ENCODE measurements around the gene OR2Z1. TPM values are rescaled to one million over a fixed set of nuclear protein-coding genes. Genes with fewer than 3 reads are reported as not detected.
"Not testable (repeated sequence)": the region's sequence is repeated elsewhere in the genome, so short reads cannot be mapped to it uniquely, and the experiment has no call there.

The OR2Z1 gene
- total RNA-seq, 3 donors from 2014 or later (not counting 1 experiment from before 2014, with no cell fraction given), result 0.43 TPM; not detected in 2

- DNase-seq (no peak), ATAC-seq (no peak)
- H3K4me3 Mint-ChIP-seq, result peak overlapping the region; percentile 49
- Histone ChIP-seq H3K4me1 (ENCODE audit: control insufficient read depth, insufficient read depth, low read length) (peaks cover 68% of the 10 kb centered on the region), H3K27me3 (ENCODE audit: control insufficient read depth, insufficient read depth, low read length) (no peaks in the 10 kb centered on the region), H3K4me3 (ENCODE audit: low read length) (no peak overlapping the region), H3K9me3 (ENCODE audit: control insufficient read depth, insufficient read depth, low read length) (no peaks in the 10 kb centered on the region), H3K36me3 (ENCODE audit: control insufficient read depth, insufficient read depth, low read length) (no peaks in the 10 kb centered on the region), H3K27ac (ENCODE audit: low read length) (no peak overlapping the region)
- no peaks in the 10 kb centered on the region for H3K36me3 Mint-ChIP-seq
- peaks cover 0 to 5% of the 10 kb centered on the region in 2 donors for H3K27me3 Mint-ChIP-seq (ENCODE audit: low read depth in 2 of 2)
- H3K4me1 Mint-ChIP-seq, result peaks cover 52 to 58% of the 10 kb centered on the region in 2 donors
- intact Hi-C loops (cut with micrococcal nuclease), result no loop called here
- WGBS (ENCODE audit: insufficient coverage), result 95% methylated on average over 2 of the region's 2 CpGs
- TF ChIP-seq CTCF (IDR thresholded peaks at IDR 0.05), result no peak
- H3K9me3 Mint-ChIP-seq, result no peaks in the 10 kb centered on the region
- H3K27ac Mint-ChIP-seq, result peak overlapping the region; percentile 32 to 33
Observed at GRCh38 chr19:8700956-8701355, 20.5 kb upstream of the OR2Z1 start.

GRCh38 chr19:8702350-8702749 is 19.1 kb upstream of the OR2Z1 start:
- 4% methylated on average over 3 of the region's 5 CpGs for WGBS (ENCODE audit: insufficient coverage)
- no peak for TF ChIP-seq CTCF (IDR thresholded peaks at IDR 0.05)
- H3K36me3 Mint-ChIP-seq, result no peaks in the 10 kb centered on the region
- H3K27ac Mint-ChIP-seq, result peak overlapping the region; percentile 32 to 75
- H3K4me1 Mint-ChIP-seq, result peaks cover 49 to 55% of the 10 kb centered on the region in 2 donors
- Histone ChIP-seq H3K27me3 (ENCODE audit: control insufficient read depth, insufficient read depth, low read length) (no peaks in the 10 kb centered on the region), H3K36me3 (ENCODE audit: control insufficient read depth, insufficient read depth, low read length) (no peaks in the 10 kb centered on the region), H3K27ac (ENCODE audit: low read length) (peak overlapping the region; percentile 45), H3K4me3 (ENCODE audit: low read length) (peak overlapping the region; percentile 19), H3K4me1 (ENCODE audit: control insufficient read depth, insufficient read depth, low read length) (peaks cover 68% of the 10 kb centered on the region), H3K9me3 (ENCODE audit: control insufficient read depth, insufficient read depth, low read length) (no peaks in the 10 kb centered on the region)
- peak overlapping the region; percentile 82 for H3K4me3 Mint-ChIP-seq
- H3K9me3 Mint-ChIP-seq, result no peaks in the 10 kb centered on the region
- peak; percentile 69 to 89 (median 80) for ATAC-seq
- peak in 1 of 2 donors; percentile 58 for DNase-seq
- intact Hi-C loops (cut with micrococcal nuclease), result no loop called here
- H3K27me3 Mint-ChIP-seq (ENCODE audit: low read depth in 2 of 2), result no peaks in the 10 kb centered on the region

GRCh38 chr19:8703223-8703622 is 18.2 kb upstream of the OR2Z1 start:
- Histone ChIP-seq H3K36me3 (ENCODE audit: control insufficient read depth, insufficient read depth, low read length) (no peaks in the 10 kb centered on the region), H3K27me3 (ENCODE audit: control insufficient read depth, insufficient read depth, low read length) (no peaks in the 10 kb centered on the region), H3K27ac (ENCODE audit: low read length) (no peak overlapping the region), H3K4me3 (ENCODE audit: low read length) (no peak overlapping the region), H3K4me1 (ENCODE audit: control insufficient read depth, insufficient read depth, low read length) (peaks cover 65% of the 10 kb centered on the region), H3K9me3 (ENCODE audit: control insufficient read depth, insufficient read depth, low read length) (no peaks in the 10 kb centered on the region)
- H3K36me3 Mint-ChIP-seq, result no peaks in the 10 kb centered on the region
- H3K4me3 Mint-ChIP-seq, result peak overlapping the region; percentile 82
- no peak for DNase-seq
- H3K27me3 Mint-ChIP-seq (ENCODE audit: low read depth in 2 of 2), result no peaks in the 10 kb centered on the region
- H3K27ac Mint-ChIP-seq, result peak overlapping the region; percentile 32 to 42
- 65% methylated on average over 6 of the region's 7 CpGs for WGBS (ENCODE audit: insufficient coverage)
- ATAC-seq, result no peak
- intact Hi-C loops (cut with micrococcal nuclease), result no loop called here
- H3K9me3 Mint-ChIP-seq, result no peaks in the 10 kb centered on the region
- no peak for TF ChIP-seq CTCF (IDR thresholded peaks at IDR 0.05)
- H3K4me1 Mint-ChIP-seq, result peaks cover 50 to 55% of the 10 kb centered on the region in 2 donors

GRCh38 chr19:8705304-8705703 is 16.1 kb upstream of the OR2Z1 start:
- H3K36me3 Mint-ChIP-seq; H3K27me3 Mint-ChIP-seq (ENCODE audit: low read depth in 2 of 2); ATAC-seq; intact Hi-C loops (cut with micrococcal nuclease); H3K9me3 Mint-ChIP-seq; H3K4me3 Mint-ChIP-seq; H3K4me3 ChIP-seq (ENCODE audit: low read length); H3K9me3 ChIP-seq (ENCODE audit: control insufficient read depth, insufficient read depth, low read length); H3K27ac ChIP-seq (ENCODE audit: low read length); H3K27me3 ChIP-seq (ENCODE audit: control insufficient read depth, insufficient read depth, low read length); DNase-seq; H3K36me3 ChIP-seq (ENCODE audit: control insufficient read depth, insufficient read depth, low read length): not testable (repeated sequence)
- Mint-ChIP-seq H3K4me1 (peaks cover 52 to 55% of the 10 kb centered on the region in 2 donors), H3K27ac (peak overlapping the region; percentile 16 to 17)
- WGBS (ENCODE audit: insufficient coverage), result no CpG with 5 or more reads among the region's 3 CpGs
- peaks cover 52% of the 10 kb centered on the region for H3K4me1 ChIP-seq (ENCODE audit: control insufficient read depth, insufficient read depth, low read length)
